Osteoblast (primary cell): ENCODE measurements around the gene GRIA2. TPM values are rescaled to one million over a fixed set of nuclear protein-coding genes. Genes with fewer than 3 reads are reported as not detected.

ENCODE experiments used
- DNase-seq: peaks from one replicate; pipeline ENCODE4 v3.0.0; 2011; ENCODE audit warnings: low spot score, mixed read lengths; ENCODE audit not compliant: insufficient read length; ENCODE audit errors: missing footprints
- H2AFZ ChIP-seq: 2 replicates; pipeline ENCODE4 v1.6.0; 2011; ENCODE audit warnings: mild to moderate bottlenecking, low read length
- H3K27ac ChIP-seq: 2 replicates; pipeline ENCODE4 v1.5.1; 2011; ENCODE audit warnings: mild to moderate bottlenecking, low read depth, low read length, moderate library complexity
- H3K27me3 ChIP-seq: 2 replicates; pipeline ENCODE4 v1.6.0; 2012; ENCODE audit warnings: mild to moderate bottlenecking, control low read depth, inconsistent platforms, low read length, moderate library complexity; ENCODE audit not compliant: insufficient read depth
- H3K36me3 ChIP-seq: 2 replicates; pipeline ENCODE4 v1.5.1; 2011; ENCODE audit warnings: mild to moderate bottlenecking, low read length, control low read depth, moderate library complexity; ENCODE audit not compliant: insufficient read depth
- H3K4me1 ChIP-seq: 2 replicates; pipeline ENCODE4 v1.5.1; 2011; ENCODE audit warnings: mild to moderate bottlenecking, low read length, control low read depth, moderate library complexity; ENCODE audit not compliant: insufficient read depth
- H3K4me2 ChIP-seq: 2 replicates; pipeline ENCODE4 v1.6.0; 2011; ENCODE audit warnings: mild to moderate bottlenecking, low read length; ENCODE audit not compliant: insufficient read depth
- H3K4me3 ChIP-seq: fragments of 200-600 bp; sonication (generic); 3 replicates; pipeline ENCODE4 v1.5.1; 2012; ENCODE audit warnings: mild to moderate bottlenecking, low read length, inconsistent platforms; ENCODE audit not compliant: insufficient read depth
- H3K79me2 ChIP-seq: 2 replicates; pipeline ENCODE4 v1.6.0; 2012; ENCODE audit warnings: mild to moderate bottlenecking, low read length, control low read depth, inconsistent platforms; ENCODE audit not compliant: insufficient read depth
- H3K9me3 ChIP-seq: 2 replicates; pipeline ENCODE4 v1.5.1; 2011; ENCODE audit warnings: low read depth, low read length, control low read depth
- H4K20me1 ChIP-seq: 2 replicates; pipeline ENCODE4 v1.6.0; 2012; ENCODE audit warnings: mild to moderate bottlenecking, low read length, control low read depth; ENCODE audit not compliant: insufficient read depth
- total RNA-seq: library from RNA; depleted of rRNA; stranded (reverse); fragments of >200 nt; gene quantifications from 2 replicates; pipeline ENCODE4 v1.2.3, GENCODE V29; 2012
- TF ChIP-seq, protein P1 (sequence below): IDR thresholded peaks from 2 replicates; pipeline ENCODE4 v1.5.1; 2011; ENCODE audit warnings: mild to moderate bottlenecking, low read depth, low read length, moderate library complexity; ENCODE audit errors: extremely low read depth

GRIA2 gene
- total RNA-seq, 1 donor = not detected

GRCh38 chr4:157363360-157363759 lies 142.8 kb downstream of the GRIA2 start:
- no peaks in the 10 kb centered on the region for H3K79me2 ChIP-seq
- H4K20me1 ChIP-seq = no peaks in the 10 kb centered on the region

GRCh38 chr4:157372154-157372553 lies 151.6 kb downstream of the GRIA2 start:
- no peak overlapping the region for H3K4me2 ChIP-seq
- H3K36me3 ChIP-seq = no peaks in the 10 kb centered on the region
- no peak overlapping the region for H3K4me3 ChIP-seq
- H2AFZ ChIP-seq = no peak overlapping the region
- H3K27me3 ChIP-seq = no peaks in the 10 kb centered on the region
- H4K20me1 ChIP-seq = no peaks in the 10 kb centered on the region
- TF ChIP-seq, protein P1, sequence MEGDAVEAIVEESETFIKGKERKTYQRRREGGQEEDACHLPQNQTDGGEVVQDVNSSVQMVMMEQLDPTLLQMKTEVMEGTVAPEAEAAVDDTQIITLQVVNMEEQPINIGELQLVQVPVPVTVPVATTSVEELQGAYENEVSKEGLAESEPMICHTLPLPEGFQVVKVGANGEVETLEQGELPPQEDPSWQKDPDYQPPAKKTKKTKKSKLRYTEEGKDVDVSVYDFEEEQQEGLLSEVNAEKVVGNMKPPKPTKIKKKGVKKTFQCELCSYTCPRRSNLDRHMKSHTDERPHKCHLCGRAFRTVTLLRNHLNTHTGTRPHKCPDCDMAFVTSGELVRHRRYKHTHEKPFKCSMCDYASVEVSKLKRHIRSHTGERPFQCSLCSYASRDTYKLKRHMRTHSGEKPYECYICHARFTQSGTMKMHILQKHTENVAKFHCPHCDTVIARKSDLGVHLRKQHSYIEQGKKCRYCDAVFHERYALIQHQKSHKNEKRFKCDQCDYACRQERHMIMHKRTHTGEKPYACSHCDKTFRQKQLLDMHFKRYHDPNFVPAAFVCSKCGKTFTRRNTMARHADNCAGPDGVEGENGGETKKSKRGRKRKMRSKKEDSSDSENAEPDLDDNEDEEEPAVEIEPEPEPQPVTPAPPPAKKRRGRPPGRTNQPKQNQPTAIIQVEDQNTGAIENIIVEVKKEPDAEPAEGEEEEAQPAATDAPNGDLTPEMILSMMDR = no peak
- no peaks in the 10 kb centered on the region for H3K4me1 ChIP-seq
- H3K79me2 ChIP-seq = no peaks in the 10 kb centered on the region
- no peaks in the 10 kb centered on the region for H3K9me3 ChIP-seq
- no peak overlapping the region for H3K27ac ChIP-seq
- no peak for DNase-seq

More at GRCh38 chr4:157363360-157363759, 142.8 kb downstream of the GRIA2 start:
- Histone ChIP-seq H3K27me3 (no peaks in the 10 kb centered on the region), H3K27ac (no peak overlapping the region), H3K4me3 (no peak overlapping the region), H3K9me3 (no peaks in the 10 kb centered on the region), H3K36me3 (no peaks in the 10 kb centered on the region), H2AFZ (no peak overlapping the region), H3K4me1 (no peaks in the 10 kb centered on the region), H3K4me2 (no peak overlapping the region)
- TF ChIP-seq, protein P1 = no peak
- DNase-seq = no peak

- no peaks in the 10 kb centered on the region for H4K20me1 ChIP-seq
- TF ChIP-seq, protein P1 = no peak
- DNase-seq = no peak
- H2AFZ ChIP-seq = no peak overlapping the region
- H3K27me3 ChIP-seq = no peaks in the 10 kb centered on the region
- H3K79me2 ChIP-seq = no peaks in the 10 kb centered on the region
- no peaks in the 10 kb centered on the region for H3K36me3 ChIP-seq
- H3K4me3 ChIP-seq = no peak overlapping the region
- H3K4me1 ChIP-seq = no peaks in the 10 kb centered on the region
- H3K27ac ChIP-seq = no peak overlapping the region
- no peaks in the 10 kb centered on the region for H3K9me3 ChIP-seq
- no peak overlapping the region for H3K4me2 ChIP-seq
Observed at GRCh38 chr4:157372567-157372966, 152.0 kb downstream of the GRIA2 start.

DNA sequence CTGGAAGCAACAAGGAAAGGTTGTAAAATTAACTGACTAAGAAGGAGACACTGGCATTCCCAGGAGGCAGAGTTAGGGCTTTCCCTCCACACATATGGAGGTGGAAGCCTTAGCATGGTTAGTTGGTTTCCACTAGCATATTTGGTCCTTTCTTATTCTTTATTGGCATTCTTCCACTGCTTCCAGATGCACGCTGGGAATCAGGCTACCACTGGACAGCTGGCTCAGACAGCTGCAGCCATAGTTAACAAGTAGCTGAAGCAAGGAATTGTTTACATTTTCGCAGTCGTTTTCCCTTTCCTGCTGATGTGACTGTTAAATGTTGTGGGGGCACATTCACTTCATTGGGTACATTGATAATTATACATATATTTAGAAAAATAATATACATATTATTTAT lies 169.2 kb downstream of the GRIA2 start:
- H3K36me3 ChIP-seq = no peaks in the 10 kb centered on the region
- no peak overlapping the region for H2AFZ ChIP-seq
- H3K27me3 ChIP-seq = no peaks in the 10 kb centered on the region
- H3K4me1 ChIP-seq = no peaks in the 10 kb centered on the region
- no peaks in the 10 kb centered on the region for H3K79me2 ChIP-seq
- no peak overlapping the region for H3K27ac ChIP-seq
- no peak overlapping the region for H3K4me3 ChIP-seq
- H3K4me2 ChIP-seq = no peak overlapping the region
- TF ChIP-seq, protein P1 = no peak
- DNase-seq = no peak
- H3K9me3 ChIP-seq = no peaks in the 10 kb centered on the region
- no peaks in the 10 kb centered on the region for H4K20me1 ChIP-seq
